GM10266 (cell line): ENCODE results near the gene GFOD1.
"Not testable (repeated sequence)": the region's sequence is repeated elsewhere in the genome, so short reads cannot be mapped to it uniquely, and the experiment has no call there.

Source experiments
- DNase-seq: peaks from one replicate; pipeline ENCODE4 v3.0.0; 2012; ENCODE audit errors: extremely low spot score
- TF ChIP-seq, protein P1 (sequence below): IDR thresholded peaks from 2 replicates; pipeline ENCODE4 v1.5.1; 2012; ENCODE audit warnings: mild to moderate bottlenecking, low read depth; ENCODE audit not compliant: control insufficient read depth, insufficient read depth; ENCODE audit errors: missing control alignments

Gene GFOD1

GRCh38 chr6:13436399-13437217, 50.8 kb downstream of the GFOD1 start:
- no peak for DNase-seq
- TF ChIP-seq, protein P1, sequence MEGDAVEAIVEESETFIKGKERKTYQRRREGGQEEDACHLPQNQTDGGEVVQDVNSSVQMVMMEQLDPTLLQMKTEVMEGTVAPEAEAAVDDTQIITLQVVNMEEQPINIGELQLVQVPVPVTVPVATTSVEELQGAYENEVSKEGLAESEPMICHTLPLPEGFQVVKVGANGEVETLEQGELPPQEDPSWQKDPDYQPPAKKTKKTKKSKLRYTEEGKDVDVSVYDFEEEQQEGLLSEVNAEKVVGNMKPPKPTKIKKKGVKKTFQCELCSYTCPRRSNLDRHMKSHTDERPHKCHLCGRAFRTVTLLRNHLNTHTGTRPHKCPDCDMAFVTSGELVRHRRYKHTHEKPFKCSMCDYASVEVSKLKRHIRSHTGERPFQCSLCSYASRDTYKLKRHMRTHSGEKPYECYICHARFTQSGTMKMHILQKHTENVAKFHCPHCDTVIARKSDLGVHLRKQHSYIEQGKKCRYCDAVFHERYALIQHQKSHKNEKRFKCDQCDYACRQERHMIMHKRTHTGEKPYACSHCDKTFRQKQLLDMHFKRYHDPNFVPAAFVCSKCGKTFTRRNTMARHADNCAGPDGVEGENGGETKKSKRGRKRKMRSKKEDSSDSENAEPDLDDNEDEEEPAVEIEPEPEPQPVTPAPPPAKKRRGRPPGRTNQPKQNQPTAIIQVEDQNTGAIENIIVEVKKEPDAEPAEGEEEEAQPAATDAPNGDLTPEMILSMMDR: no peak

DNA sequence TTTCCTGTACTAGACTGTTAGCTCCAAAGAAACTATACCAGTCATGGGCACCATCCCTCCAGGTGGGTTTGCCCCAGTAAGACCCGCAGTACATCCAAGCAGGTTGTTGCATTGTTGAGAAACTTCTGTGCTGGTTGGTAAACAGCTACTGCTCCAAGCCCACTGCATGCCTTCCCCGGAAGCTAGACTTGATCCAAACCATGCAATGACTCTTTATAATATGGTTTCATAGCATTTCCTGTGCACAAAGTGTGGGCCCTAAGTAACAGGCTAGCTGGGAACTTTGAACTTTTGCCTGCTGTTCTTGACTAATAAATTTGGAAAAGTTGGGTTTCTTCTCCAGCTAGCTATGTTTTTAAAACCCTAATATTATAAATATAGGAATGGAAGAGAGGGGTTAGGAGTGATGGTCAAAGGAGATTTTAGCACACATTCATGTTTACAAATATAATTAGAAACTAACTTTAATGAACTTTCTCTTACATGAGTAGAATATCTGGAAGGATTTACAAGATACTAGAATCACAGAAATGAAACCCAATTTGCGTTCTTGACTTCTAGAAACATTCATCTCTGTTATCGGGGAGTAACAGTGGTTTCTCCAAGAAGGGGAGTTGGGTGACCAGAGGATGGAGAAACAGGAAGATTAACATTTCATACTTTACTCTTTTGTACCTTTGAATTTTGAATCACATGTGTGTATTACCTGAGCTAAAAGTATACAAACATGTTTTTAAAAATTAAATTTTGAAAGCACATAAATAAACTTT, 51.7 kb downstream of the GFOD1 start:
- TF ChIP-seq, protein P1: no peak
- no peak for DNase-seq

- TF ChIP-seq, protein P1: no peak
- no peak for DNase-seq
These were observed 52.6 kb downstream of the GFOD1 start for GRCh38 chr6:13434777-13435176.

GRCh38 chr6:13434135-13434775, 53.1 kb downstream of the GFOD1 start:
- DNase-seq: not testable (repeated sequence)

DNA sequence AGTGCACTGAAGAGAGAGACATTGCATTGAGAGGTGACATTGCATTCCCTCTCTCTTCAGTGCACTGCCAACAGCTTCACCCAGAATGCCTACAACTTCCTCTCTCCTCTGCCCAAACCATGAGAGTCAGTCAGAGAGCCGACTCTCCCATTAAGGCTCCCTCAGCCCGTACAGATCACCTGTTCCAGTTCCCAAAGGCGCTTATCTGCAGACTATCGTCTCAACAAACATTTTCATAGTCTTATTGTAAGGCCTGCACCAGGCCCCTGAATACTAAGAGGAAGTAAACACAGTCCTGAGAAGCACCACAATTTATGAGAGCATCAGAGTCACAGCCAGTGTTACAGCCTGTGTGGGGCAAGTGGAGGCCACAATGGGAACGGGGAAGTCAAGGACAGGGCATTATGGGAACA, 53.7 kb downstream of the GFOD1 start:
- no peak for DNase-seq
- TF ChIP-seq, protein P1: no peak

DNA sequence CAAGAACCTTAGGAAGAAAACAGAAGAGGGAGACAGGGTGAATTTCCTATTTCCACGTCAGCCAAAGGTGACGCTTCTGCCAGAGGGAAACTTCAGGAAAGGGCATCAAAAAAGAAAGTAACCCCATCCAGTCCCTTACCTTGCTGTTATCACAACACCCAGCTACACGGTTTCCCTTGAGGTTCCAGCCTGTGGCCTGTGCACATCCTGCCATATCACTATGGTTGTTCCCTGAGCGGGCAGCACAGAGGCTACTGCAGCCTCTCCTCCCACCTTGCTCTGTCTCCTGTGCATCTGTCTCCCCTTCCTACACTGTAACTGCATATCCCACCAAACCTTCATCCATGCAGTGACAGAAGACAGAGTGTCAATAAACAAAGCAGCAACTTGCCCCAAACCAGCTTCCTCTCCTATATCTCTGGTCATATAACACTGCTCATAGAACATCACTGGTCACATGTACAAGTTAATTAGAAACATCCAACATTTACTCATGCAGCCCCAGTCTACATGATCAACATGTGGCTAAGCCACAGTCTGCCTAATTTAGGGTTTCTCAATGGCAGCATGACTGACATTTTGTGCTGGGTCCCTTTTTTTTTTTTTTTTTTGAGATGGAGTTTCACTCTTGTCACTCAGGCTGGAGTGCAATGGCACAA, 54.7 kb downstream of the GFOD1 start:
- no peak for DNase-seq
- TF ChIP-seq, protein P1: no peak

DNA sequence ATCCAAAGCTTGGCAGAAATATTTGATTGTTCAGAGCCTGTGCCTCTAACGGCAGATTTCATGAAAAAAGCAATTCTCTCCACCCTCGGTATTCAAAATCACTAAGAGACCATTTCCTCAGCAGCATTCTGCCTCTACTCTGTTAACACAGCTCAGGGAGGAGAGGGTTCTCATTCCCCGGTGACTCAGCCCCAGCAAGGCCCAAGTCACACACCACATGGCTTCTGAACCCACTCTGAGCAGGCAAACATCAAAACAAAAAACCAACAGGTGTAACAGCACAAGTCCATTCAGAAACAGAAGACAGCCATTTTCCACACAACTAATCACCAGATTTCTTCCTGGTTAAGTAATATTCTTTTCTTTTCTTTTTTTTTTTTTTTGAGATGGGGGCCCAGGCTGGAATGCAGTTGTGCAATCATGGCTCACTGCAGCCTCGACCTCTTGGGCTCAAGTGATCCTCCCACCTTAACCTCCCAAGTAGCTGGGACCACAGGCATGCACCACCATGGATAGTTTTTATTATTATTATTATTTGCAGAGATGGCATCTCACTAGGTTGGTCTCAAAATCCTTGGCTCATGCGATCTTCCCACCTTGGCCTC, 55.4 kb downstream of the GFOD1 start:
- TF ChIP-seq, protein P1: no peak
- peak; percentile 27 for DNase-seq
